GM12891 (cell line): ENCODE data around the gene S100A5.

Experiments used
- DNase-seq: peaks from one replicate; pipeline ENCODE4 v3.0.0; 2011; ENCODE audit warnings: low spot score; ENCODE audit not compliant: insufficient read length
- FAIRE-seq: peaks from 2 replicates; lab custom pipeline; 2011; peaks lifted over from hg19 to GRCh38; lab: Jason Lieb, UNC
- PAX5 ChIP-seq: IDR thresholded peaks from 2 replicates; pipeline ENCODE4 v1.6.1; 2011; ENCODE audit warnings: low read length, moderate library complexity, mild to moderate bottlenecking; ENCODE audit not compliant: insufficient read depth, severe bottlenecking
- POLR2A ChIP-seq: IDR thresholded peaks from 2 replicates; pipeline ENCODE4 v1.6.1; 2011; ENCODE audit warnings: low read depth, low read length, control low read depth
- POU2F2 ChIP-seq: IDR thresholded peaks from 2 replicates; pipeline ENCODE4 v1.6.1; 2011; ENCODE audit warnings: low read depth, mild to moderate bottlenecking, control low read depth, low read length, moderate library complexity
- SPI1 ChIP-seq: IDR thresholded peaks from 2 replicates; pipeline ENCODE4 v1.6.1; 2011; ENCODE audit warnings: low read depth, low read length, control low read depth
- TAF1 ChIP-seq: IDR thresholded peaks from 2 replicates; pipeline ENCODE4 v1.6.1; 2011; ENCODE audit warnings: low read depth, low read length, control low read depth

S100A5 gene

DNA sequence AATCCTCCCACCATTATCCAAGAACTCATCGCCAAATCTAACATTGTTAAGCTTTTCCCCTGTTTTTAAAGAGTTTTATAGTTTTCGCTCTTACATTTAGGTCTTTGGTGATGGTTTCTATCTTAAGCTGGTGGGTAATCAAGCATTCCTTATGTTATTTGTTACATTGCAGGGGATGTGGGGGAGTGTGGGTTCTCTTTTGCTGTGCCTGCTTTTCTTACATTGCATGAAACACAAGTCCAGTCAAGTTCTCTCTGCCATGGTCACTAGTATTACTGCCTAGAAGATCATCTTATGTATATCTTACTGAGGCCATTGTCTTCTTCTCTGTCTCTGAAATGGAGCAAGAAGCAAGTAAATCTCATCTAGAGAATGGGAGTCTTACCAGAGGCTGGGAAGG lies 53.0 kb downstream of the S100A5 start:
- DNase-seq (no peak), FAIRE-seq (no peak)
- TF ChIP-seq TAF1 (no peak), POU2F2 (no peak), POLR2A (no peak), PAX5 (no peak), SPI1 (no peak)
